ENCODE results near the gene CEP85L. TPM values are rescaled to one million over a fixed set of nuclear protein-coding genes. Genes with fewer than 3 reads are reported as not detected.

Gene CEP85L
- total and polyA plus RNA-seq, 2 of the 13 experiments (the other 11 are each of a cell fraction or from before 2014, with no cell fraction given), result 0.44 to 1.7 TPM

- no peaks in the 10 kb centered on the region for H3K9me3 ChIP-seq (ENCODE audit: low read length)
- BruUV-seq (replicated peaks), result no TSS peak
- no peak overlapping the region for H3K9ac ChIP-seq (ENCODE audit: insufficient read depth, low read depth, low read length)
- no peak for ATAC-seq
- no peak for DNase-seq (ENCODE audit: low spot score)
- no peaks in the 10 kb centered on the region for H3K36me3 ChIP-seq (replicated peaks in 1 of 2; ENCODE audit: control insufficient read depth in 1 of 2, insufficient read depth in 2 of 2, low read length in 2 of 2)
- in situ Hi-C loops (cut with HindIII; ENCODE audit: extremely low pct_ligation_motif_present, low pct_unique_long_range_greater_than_20kb), result no loop called here
- H4K20me1 ChIP-seq (ENCODE audit: insufficient read depth, low read length), result no peaks in the 10 kb centered on the region
- TF ChIP-seq, protein P1, sequence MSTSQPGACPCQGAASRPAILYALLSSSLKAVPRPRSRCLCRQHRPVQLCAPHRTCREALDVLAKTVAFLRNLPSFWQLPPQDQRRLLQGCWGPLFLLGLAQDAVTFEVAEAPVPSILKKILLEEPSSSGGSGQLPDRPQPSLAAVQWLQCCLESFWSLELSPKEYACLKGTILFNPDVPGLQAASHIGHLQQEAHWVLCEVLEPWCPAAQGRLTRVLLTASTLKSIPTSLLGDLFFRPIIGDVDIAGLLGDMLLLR (CRISPR knock-in tag; IDR thresholded peaks at IDR 0.05), result no peak
- H3K27me3 ChIP-seq (ENCODE audit: control insufficient read depth in 1 of 2, insufficient read depth in 2 of 2, low read length in 2 of 2), result no peaks in the 10 kb centered on the region
- H3K79me2 ChIP-seq (ENCODE audit: insufficient read depth, low read length), result no peaks in the 10 kb centered on the region
- ChIA-PET CTCF (ENCODE audit: low intra/inter-chr PET ratio, low total read pairs) (no interaction called here), POLR2A (no interaction called here)
- H3K27ac ChIP-seq (ENCODE audit: extremely low read length, insufficient read depth, low read length), result no peak overlapping the region
- H3K4me2 ChIP-seq (ENCODE audit: low read depth, low read length), result no peak overlapping the region
- no peak overlapping the region for H2AFZ ChIP-seq (ENCODE audit: low read length)
- intact Hi-C loops (cut with micrococcal nuclease; ENCODE audit: unreplicated experiment), result no loop called here
- H3K4me1 ChIP-seq (ENCODE audit: insufficient read depth, low read length), result no peaks in the 10 kb centered on the region
- WGBS (ENCODE audit: low lambda C conversion rate), result 10% methylated on average over 3 of the region's 3 CpGs
- no peak for FAIRE-seq
- H3K4me3 ChIP-seq (replicated peaks in 1 of 3; ENCODE audit: insufficient read depth in 1 of 3, low read depth in 2 of 3, low read length in 3 of 3), result no peak overlapping the region
These were observed 107.3 kb downstream of the CEP85L start for GRCh38 chr6:118544105-118544504.

GRCh38 chr6:118542184-118542952, 109.0 kb downstream of the CEP85L start:
- FAIRE-seq (no peak), DNase-seq (ENCODE audit: low spot score) (no peak), ATAC-seq (no peak)
- no peaks in the 10 kb centered on the region for H3K36me3 ChIP-seq (replicated peaks in 1 of 2; ENCODE audit: control insufficient read depth in 1 of 2, insufficient read depth in 2 of 2, low read length in 2 of 2)
- in situ Hi-C loops (cut with HindIII; ENCODE audit: extremely low pct_ligation_motif_present, low pct_unique_long_range_greater_than_20kb), result no loop called here
- no peaks in the 10 kb centered on the region for H3K27me3 ChIP-seq (ENCODE audit: control insufficient read depth in 1 of 2, insufficient read depth in 2 of 2, low read length in 2 of 2)
- H2AFZ ChIP-seq (ENCODE audit: low read length), result no peak overlapping the region
- CTCF ChIA-PET (ENCODE audit: low intra/inter-chr PET ratio, low total read pairs), result no interaction called here
- no TSS peak for BruUV-seq (replicated peaks)
- H3K4me1 ChIP-seq (ENCODE audit: insufficient read depth, low read length), result no peaks in the 10 kb centered on the region
- no peak overlapping the region for H3K9ac ChIP-seq (ENCODE audit: insufficient read depth, low read depth, low read length)
- POLR2A ChIA-PET, result no interaction called here
- no peak overlapping the region for H3K4me3 ChIP-seq (replicated peaks in 1 of 3; ENCODE audit: insufficient read depth in 1 of 3, low read depth in 2 of 3, low read length in 3 of 3)
- no peak overlapping the region for H3K27ac ChIP-seq (ENCODE audit: extremely low read length, insufficient read depth, low read length)
- no peaks in the 10 kb centered on the region for H3K79me2 ChIP-seq (ENCODE audit: insufficient read depth, low read length)
- no peak overlapping the region for H3K4me2 ChIP-seq (ENCODE audit: low read depth, low read length)
- H3K9me3 ChIP-seq (ENCODE audit: low read length), result no peaks in the 10 kb centered on the region
- WGBS (ENCODE audit: low lambda C conversion rate), result 5% methylated on average over 3 of the region's 3 CpGs
- intact Hi-C loops (cut with micrococcal nuclease; ENCODE audit: unreplicated experiment), result no loop called here
- H4K20me1 ChIP-seq (ENCODE audit: insufficient read depth, low read length), result no peaks in the 10 kb centered on the region
- TF ChIP-seq NR2F6 (IDR thresholded peaks at IDR 0.05) (no peak), NR2F6 (CRISPR knock-in tag; IDR thresholded peaks at IDR 0.05) (no peak), YEATS2 (CRISPR knock-in tag; IDR thresholded peaks at IDR 0.05; ENCODE audit: borderline replicate concordance) (no peak), MIER2 (CRISPR knock-in tag; IDR thresholded peaks at IDR 0.05) (no peak), HMGXB4 (CRISPR knock-in tag; IDR thresholded peaks at IDR 0.05; ENCODE audit: borderline replicate concordance in 1 of 2, low read depth in 1 of 2) (no peak), HMG20B (CRISPR knock-in tag; conservative IDR thresholded peaks at IDR 0.05) (no peak), ATF2 (CRISPR knock-in tag; IDR thresholded peaks at IDR 0.05) (no peak)
- TF ChIP-seq, protein P2, sequence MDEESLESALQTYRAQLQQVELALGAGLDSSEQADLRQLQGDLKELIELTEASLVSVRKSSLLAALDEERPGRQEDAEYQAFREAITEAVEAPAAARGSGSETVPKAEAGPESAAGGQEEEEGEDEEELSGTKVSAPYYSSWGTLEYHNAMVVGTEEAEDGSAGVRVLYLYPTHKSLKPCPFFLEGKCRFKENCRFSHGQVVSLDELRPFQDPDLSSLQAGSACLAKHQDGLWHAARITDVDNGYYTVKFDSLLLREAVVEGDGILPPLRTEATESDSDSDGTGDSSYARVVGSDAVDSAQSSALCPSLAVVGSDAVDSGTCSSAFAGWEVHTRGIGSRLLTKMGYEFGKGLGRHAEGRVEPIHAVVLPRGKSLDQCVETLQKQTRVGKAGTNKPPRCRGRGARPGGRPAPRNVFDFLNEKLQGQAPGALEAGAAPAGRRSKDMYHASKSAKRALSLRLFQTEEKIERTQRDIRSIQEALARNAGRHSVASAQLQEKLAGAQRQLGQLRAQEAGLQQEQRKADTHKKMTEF (CRISPR knock-in tag; IDR thresholded peaks at IDR 0.05), result no peak
- TF ChIP-seq, protein P3, sequence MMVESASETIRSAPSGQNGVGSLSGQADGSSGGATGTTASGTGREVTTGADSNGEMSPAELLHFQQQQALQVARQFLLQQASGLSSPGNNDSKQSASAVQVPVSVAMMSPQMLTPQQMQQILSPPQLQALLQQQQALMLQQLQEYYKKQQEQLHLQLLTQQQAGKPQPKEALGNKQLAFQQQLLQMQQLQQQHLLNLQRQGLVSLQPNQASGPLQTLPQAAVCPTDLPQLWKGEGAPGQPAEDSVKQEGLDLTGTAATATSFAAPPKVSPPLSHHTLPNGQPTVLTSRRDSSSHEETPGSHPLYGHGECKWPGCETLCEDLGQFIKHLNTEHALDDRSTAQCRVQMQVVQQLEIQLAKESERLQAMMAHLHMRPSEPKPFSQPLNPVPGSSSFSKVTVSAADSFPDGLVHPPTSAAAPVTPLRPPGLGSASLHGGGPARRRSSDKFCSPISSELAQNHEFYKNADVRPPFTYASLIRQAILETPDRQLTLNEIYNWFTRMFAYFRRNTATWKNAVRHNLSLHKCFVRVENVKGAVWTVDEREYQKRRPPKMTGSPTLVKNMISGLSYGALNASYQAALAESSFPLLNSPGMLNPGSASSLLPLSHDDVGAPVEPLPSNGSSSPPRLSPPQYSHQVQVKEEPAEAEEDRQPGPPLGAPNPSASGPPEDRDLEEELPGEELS (CRISPR knock-in tag; IDR thresholded peaks at IDR 0.05), result no peak

Data from HepG2 (cell line).